Activated CD4-positive, CD25-positive, alpha-beta regulatory T cell treated with anti-CD3 and anti-CD28 coated beads, Interleukin-2, amount 50 U/mL, for 16 hours (primary cell): Measurements from ENCODE around the gene GTPBP1.

Experiments used
- DNase-seq: peaks from one replicate; pipeline ENCODE4 v3.0.0-alpha.2; 2020; ENCODE audit warnings: low read depth, low spot score

Gene GTPBP1

DNA sequence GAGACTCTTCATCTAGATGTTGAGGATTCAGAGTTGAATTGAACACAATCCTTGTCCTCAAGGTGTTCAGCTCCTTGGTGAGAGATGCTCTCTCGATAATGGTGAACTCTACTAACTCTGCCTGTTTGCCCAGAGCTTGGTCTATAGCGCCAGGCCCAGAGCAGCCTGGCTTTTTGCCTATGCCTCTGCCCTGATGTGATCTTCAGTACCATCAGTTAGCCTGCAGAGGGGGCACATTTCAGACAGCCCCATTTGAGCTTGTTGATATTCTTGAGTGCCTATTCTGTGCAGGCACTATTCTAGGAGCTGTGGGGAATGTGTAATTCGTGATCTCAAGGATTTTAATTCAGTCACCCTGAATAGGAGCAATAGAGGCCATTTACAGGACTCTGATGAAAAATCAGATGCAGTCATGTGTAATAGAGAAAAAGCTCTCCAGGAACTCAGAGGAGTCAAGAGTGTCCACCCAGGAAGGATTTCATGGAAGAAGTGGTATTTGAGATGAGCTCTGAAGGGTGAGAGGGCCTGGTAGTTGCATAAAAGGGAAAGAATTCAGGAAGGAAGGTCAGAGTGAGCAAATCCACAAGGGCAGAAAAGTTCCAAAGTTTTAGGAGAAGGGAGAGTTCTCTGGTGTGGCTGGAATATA is 19.3 kb downstream of the GTPBP1 start:
- DNase-seq = no peak

DNA sequence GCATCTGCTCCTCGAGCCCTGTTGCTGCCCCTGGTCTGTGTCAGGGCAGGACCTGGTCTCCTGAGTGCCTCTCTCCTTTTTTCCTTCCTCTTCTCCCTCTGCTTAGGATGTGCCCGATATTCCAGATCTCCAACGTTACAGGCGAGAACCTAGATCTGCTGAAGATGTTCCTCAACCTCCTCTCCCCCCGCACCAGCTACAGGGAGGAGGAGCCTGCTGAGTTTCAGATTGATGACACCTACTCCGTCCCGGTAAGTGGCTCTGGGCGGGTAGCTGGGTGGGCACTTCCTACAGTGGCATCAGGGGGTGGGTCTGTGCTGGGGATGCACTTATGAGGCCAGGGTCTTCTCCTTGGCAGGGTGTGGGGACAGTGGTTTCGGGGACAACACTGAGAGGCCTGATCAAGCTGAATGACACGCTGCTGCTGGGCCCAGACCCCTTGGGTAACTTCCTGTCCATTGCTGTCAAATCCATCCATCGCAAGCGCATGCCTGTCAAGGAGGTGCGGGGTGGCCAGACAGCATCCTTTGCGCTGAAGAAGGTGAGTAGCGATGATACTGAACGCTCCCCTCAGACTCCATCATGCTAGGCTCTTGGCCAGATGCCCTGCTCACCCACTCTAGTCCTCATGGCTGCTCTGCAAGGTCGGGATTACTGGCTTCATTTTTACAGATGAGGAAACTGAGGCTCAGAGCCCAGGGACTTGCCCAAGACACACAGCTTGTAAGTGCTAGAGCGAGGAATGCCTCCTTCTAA is 20.3 kb downstream of the GTPBP1 start:
- no peak for DNase-seq

- no peak for DNase-seq
Observed at GRCh38 chr22:38727123-38727522, 21.4 kb downstream of the GTPBP1 start.

GRCh38 chr22:38727530-38728451 is 22.0 kb downstream of the GTPBP1 start:
- DNase-seq = no peak

- no peak for DNase-seq
Observed at GRCh38 chr22:38728871-38729796, 23.4 kb downstream of the GTPBP1 start.

GRCh38 chr22:38729946-38730345 is 24.2 kb downstream of the GTPBP1 start:
- no peak for DNase-seq

DNA sequence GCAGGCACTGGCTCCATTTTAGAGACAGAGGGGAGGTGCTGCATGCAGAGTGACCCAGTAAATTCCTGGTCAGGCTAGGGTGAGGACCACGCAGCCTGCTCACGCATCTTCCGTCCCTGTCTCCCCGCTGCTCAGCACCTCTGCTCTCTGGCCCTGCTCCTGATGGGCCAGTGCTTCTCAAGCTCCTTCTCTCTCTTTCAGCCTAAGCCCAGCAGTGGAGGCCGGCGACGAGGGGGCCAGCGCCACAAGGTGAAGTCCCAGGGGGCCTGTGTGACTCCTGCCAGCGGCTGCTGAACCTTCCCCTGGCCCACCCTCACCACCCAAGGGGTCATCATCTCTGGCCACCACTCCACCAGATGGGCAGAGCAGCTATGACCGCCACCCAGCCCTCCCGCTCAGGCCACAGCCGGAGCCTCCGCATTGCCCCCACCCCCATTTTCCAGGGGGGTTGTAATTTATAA is 24.7 kb downstream of the GTPBP1 start:
- no peak for DNase-seq

DNA sequence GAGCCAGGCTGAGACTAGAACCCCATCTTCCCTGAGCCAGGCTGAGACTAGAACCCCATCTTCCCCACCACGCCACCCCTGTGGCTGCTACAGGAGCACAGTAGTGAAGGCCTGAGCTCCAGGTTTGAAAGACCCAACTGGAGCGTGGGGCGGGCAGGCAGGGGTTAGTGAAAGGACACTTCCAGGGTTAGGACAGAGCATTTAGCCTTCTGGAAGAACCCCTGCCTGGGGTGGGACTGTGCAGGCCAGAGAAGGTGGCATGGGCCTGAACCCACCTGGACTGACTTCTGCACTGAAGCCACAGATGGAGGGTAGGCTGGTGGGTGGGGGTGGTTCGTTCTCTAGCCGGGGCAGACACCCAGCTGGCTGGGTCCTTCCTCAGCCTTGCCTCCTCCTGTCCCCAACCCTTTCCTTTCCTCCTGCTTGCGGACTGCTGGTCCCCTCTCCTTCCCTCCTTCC is 26.0 kb downstream of the GTPBP1 start:
- no peak for DNase-seq

DNA sequence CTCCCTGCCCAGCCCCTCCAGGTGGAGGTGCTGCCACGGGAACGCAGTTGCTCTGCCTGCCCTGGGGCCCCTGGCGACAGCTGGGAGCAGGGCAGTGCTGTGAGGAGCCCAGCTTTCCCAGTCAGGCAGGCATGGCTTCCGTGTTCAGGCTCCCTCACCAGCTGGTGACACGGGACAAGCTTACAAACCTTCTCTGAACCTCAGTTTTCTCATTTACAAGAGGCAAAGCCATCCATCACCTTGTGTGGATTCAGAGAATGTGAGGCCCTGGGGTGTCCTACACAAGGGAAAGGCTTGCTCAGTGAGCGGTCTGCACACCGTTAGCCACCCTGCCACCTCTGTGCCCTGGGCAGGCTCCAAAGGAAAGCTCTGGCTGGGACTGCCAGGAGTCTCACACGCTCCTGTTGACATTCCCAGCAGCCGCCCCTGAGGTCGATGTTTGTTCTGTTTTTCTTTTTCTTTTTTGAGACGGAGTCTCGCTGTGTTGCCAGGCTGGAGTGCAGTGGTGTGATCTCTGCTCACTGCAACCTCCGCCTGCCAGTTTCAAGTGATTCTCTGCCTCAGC is 26.6 kb downstream of the GTPBP1 start:
- DNase-seq = no peak

DNA sequence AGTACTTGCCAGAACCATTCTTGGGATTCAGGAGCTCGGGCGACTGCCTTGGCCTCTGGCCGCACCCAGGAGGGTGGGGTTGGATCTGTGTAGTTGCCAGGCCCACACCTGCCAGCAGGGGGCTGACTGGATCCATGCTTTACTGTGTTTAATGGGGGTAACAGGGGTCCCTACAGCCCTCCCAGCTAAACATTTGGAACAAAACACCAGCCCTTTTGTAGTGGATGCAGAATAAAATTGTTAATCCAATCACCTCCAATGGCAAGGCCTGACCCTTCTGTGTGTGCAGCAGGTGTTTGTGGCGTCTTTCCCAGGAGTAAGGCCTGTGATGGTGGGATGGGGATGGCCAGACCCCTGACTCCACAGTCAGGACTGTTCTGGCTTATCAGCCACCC is 27.6 kb downstream of the GTPBP1 start:
- DNase-seq = no peak

GRCh38 chr22:38733724-38734381 is 28.1 kb downstream of the GTPBP1 start:
- no peak for DNase-seq

- DNase-seq = no peak
Observed at GRCh38 chr22:38734421-38735100, 28.8 kb downstream of the GTPBP1 start.

DNA sequence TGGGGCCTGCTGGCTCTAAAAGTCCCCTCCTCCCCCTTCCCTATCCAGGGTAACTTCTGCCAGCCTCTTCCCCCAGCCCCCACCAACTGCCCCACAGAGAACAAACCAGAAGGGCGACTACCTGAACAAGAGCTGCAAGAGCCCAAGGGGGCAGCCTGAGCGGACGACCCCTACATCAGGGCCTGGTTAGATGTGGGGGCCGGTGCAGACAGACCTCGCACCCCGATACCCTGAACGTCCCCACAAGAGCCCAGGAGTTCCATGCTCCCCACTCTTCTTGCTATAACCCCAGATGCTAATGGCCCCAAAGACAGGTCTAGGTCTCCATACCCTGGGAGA is 29.4 kb downstream of the GTPBP1 start:
- DNase-seq = no peak

DNA sequence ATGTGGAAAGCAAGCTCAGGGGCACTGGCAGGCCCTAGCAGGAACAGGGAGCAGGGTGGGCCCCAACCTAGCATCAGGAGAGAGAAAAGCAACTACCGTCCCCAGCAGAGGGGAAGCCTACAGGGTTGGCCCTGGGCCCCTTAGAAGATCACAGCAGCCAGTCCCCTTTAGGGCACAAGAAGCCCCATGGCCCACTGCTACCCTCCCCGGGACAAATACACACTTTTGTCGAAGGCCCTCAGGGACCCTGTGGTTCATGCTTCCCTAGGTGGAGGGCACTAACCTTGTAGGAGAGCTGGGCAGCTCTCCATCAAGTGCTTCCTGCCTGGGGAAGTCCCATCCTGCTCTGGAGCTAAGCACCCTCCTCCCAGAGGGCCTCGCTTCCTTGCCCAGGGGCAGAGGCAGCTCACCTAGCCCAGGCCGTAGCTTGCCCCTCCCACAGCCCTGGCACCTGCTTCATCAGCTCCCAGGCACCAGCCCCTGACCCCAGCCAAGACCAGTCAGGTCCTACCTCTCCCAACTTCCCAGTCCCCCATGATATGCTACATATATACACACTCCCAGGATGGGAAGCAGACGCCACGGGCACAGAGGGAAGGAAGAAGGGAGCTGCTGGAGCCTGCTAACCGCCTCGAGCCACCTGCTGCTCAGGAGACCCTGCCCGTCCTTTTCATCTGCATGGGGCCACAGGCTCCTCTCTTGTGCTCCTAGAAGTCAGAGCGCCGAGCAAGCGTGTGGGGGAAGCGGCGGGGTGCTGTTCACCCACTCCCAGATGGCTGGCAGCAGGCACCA is 29.9 kb downstream of the GTPBP1 start:
- no peak for DNase-seq

- no peak for DNase-seq
Observed at GRCh38 chr22:38736257-38736570, 30.5 kb downstream of the GTPBP1 start.

GRCh38 chr22:38737302-38738060 is 31.7 kb downstream of the GTPBP1 start:
- DNase-seq = no peak

DNA sequence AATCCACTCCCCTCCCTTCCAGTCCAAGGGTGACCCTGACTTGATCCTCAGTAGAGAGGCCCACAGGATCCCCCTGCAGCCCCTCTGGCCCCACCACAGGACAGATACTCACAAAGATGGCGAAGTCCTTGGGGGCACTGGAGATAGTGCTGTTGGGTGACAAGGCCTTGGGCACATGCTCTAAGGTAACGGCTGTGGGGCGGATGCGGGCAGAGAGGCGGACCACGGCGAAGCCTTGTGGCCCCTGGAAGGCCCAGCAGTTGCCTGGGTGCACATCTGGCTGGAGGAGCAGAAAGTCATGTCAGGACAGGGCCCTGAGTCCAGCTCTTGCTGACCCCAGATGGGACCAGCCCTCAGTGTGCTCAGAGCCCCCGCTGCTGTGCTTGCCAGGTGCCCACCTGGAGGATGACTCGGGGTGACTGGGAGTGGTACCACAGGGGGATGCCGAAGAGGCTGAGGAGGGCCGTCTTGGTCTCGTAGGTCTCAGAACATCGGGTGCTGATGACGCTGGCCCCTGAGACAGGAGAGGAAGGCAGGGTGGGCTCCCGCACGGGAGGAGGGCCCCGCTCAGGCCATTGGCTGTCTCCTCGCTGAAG is 32.8 kb downstream of the GTPBP1 start:
- no peak for DNase-seq
